Measurements from ENCODE around the gene MAP3K8. TPM values are rescaled to one million over a fixed set of nuclear protein-coding genes. Genes with fewer than 3 reads are reported as not detected.

MAP3K8 gene
- total RNA-seq, 2 donors from 2014 or later: 9.9 to 11.2 TPM

- no peak overlapping the region for H3K4me3 ChIP-seq
- no peaks in the 10 kb centered on the region for H3K27me3 ChIP-seq
- no peaks in the 10 kb centered on the region for H3K9me3 ChIP-seq
- no peaks in the 10 kb centered on the region for H3K4me1 ChIP-seq
- TF ChIP-seq POLR2A (IDR thresholded peaks at IDR 0.05) (no peak), CTCF (IDR thresholded peaks at IDR 0.05) (no peak)
- H3K36me3 ChIP-seq (replicated peaks in 1 of 2; ENCODE audit: insufficient read depth in 1 of 2, low read depth in 2 of 2): no peaks in the 10 kb centered on the region
- 50 to 70% methylated on average over 8 of the region's 8 CpGs for WGBS, 2 donors
- intact Hi-C loops (cut with DNase I): no loop called here
- H3K27ac ChIP-seq: no peak overlapping the region
- DNase-seq: peak in 3 of 4 donors; percentile 17 to 38 (median 21)
- peak; percentile 71 for ATAC-seq
These were observed 76.4 kb downstream of the MAP3K8 start for GRCh38 chr10:30510184-30510931.

- no peak for TF ChIP-seq POLR2A (IDR thresholded peaks at IDR 0.05)
- no peak for TF ChIP-seq CTCF (IDR thresholded peaks at IDR 0.05)
- Histone ChIP-seq H3K4me1 (no peaks in the 10 kb centered on the region), H3K36me3 (replicated peaks in 1 of 2; ENCODE audit: insufficient read depth in 1 of 2, low read depth in 2 of 2) (no peaks in the 10 kb centered on the region), H3K9me3 (no peaks in the 10 kb centered on the region), H3K27ac (no peak overlapping the region), H3K4me3 (no peak overlapping the region), H3K27me3 (no peaks in the 10 kb centered on the region)
- ATAC-seq (peak; percentile 24), DNase-seq (no peak)
- intact Hi-C loops (cut with DNase I): no loop called here
- 49 to 57% methylated on average over 4 of the region's 4 CpGs for WGBS, 2 donors
These were observed 77.1 kb downstream of the MAP3K8 start for GRCh38 chr10:30510932-30511700.

Other genes starting within 250 kb of the MAP3K8 start
- gene MTPAP, start 84.9 kb upstream of the MAP3K8 start, total RNA-seq: 1 to 10 TPM; 6.7 to 6.9 TPM
- gene LYZL2, start 195.6 kb downstream of the MAP3K8 start, total RNA-seq: not detected